Hepatocyte (in vitro differentiated cells): ENCODE results near the gene DAW1. TPM values are rescaled to one million over a fixed set of nuclear protein-coding genes. Genes with fewer than 3 reads are reported as not detected.

ENCODE experiments used
- DNase-seq: peaks from one replicate; pipeline ENCODE4 v3.0.0-alpha.2; 2016; ENCODE audit warnings: low spot score
- H2AFZ ChIP-seq: fragments of 200-600 bp; sonication (generic); 2 replicates; pipeline ENCODE4 v1.6.0; 2016; ENCODE audit warnings: antibody characterized with exemption, mild to moderate bottlenecking
- H3K27ac ChIP-seq: fragments of 200-600 bp; sonication (generic); 2 replicates; pipeline ENCODE4 v1.5.1; 2016; ENCODE audit warnings: mild to moderate bottlenecking
- H3K27me3 ChIP-seq: fragments of 200-600 bp; sonication (generic); 2 replicates; pipeline ENCODE4 v1.6.1; 2016
- H3K36me3 ChIP-seq: fragments of 200-600 bp; sonication (generic); replicated peaks from 2 replicates; pipeline ENCODE4 v1.5.1; 2016; ENCODE audit warnings: low read depth; ENCODE audit not compliant: insufficient read depth
- H3K4me1 ChIP-seq: fragments of 200-600 bp; sonication (generic); 2 replicates; pipeline ENCODE4 v1.5.1; 2016; ENCODE audit warnings: mild to moderate bottlenecking, moderate library complexity; ENCODE audit not compliant: insufficient read depth
- H3K4me2 ChIP-seq: fragments of 200-600 bp; sonication (generic); 2 replicates; pipeline ENCODE4 v1.6.0; 2016
- H3K4me3 ChIP-seq: fragments of 200-600 bp; sonication (generic); 2 replicates; pipeline ENCODE4 v1.5.1; 2016; ENCODE audit warnings: mild to moderate bottlenecking
- H3K79me2 ChIP-seq: fragments of 200-600 bp; sonication (generic); 2 replicates; pipeline ENCODE4 v1.6.0; 2017; ENCODE audit warnings: mild to moderate bottlenecking
- H3K9me2 ChIP-seq: fragments of 200-600 bp; sonication (generic); replicated peaks from 2 replicates; pipeline ENCODE4 v1.6.0; 2017; ENCODE audit warnings: mild to moderate bottlenecking; ENCODE audit not compliant: insufficient read depth
- H3K9me3 ChIP-seq: fragments of 200-600 bp; sonication (generic); 2 replicates; pipeline ENCODE4 v1.5.1; 2016; ENCODE audit warnings: low read depth, mild to moderate bottlenecking
- H4K20me1 ChIP-seq: fragments of 200-600 bp; sonication (generic); 2 replicates; pipeline ENCODE4 v1.6.0; 2016; ENCODE audit warnings: mild to moderate bottlenecking; ENCODE audit not compliant: insufficient read depth, poor library complexity, severe bottlenecking
- EZH2 ChIP-seq: fragments of 200-600 bp; sonication (generic); IDR thresholded peaks from 2 replicates; pipeline ENCODE4 v1.6.1; 2016; ENCODE audit warnings: antibody characterized with exemption, mild to moderate bottlenecking, borderline replicate concordance
- EZH2phosphoT487 ChIP-seq: fragments of 200-600 bp; sonication (generic); IDR thresholded peaks from one replicate; pipeline ENCODE4 v1.6.1; 2018; ENCODE audit warnings: antibody characterized with exemption, mild to moderate bottlenecking, low read depth, moderate library complexity; ENCODE audit not compliant: unreplicated experiment, severe bottlenecking
- WGBS: methylation state at CpG from one replicate; pipeline ENCODE4 v1.1.6; 2016; ENCODE audit warnings: low lambda C conversion rate; ENCODE audit errors: missing lambda C conversion rate; 5-methylcytosine and 5-hydroxymethylcytosine counted together
- polyA plus RNA-seq: library from polyadenylated mRNA; unstranded; fragments of >200 nt; fragmentation: Nextera tagmentation; extraction: Ambion mirVana; gene quantifications from 2 replicates; pipeline ENCODE4 v1.2.1, GENCODE V29; 2016
- total RNA-seq: library from RNA; depleted of rRNA; stranded (reverse); fragments of >200 nt; gene quantifications from 2 replicates; pipeline ENCODE4 v1.2.3, GENCODE V29; 2014
- TF ChIP-seq, protein P1 (sequence below): fragments of 200-600 bp; sonication (generic); IDR thresholded peaks from 2 replicates; pipeline ENCODE4 v1.5.1; 2016; ENCODE audit warnings: antibody characterized with exemption, mild to moderate bottlenecking; ENCODE audit not compliant: poor library complexity

Gene DAW1
- total and polyA plus RNA-seq, 2 experiments from 2014 or later, result 0.23 to 0.88 TPM

DNA sequence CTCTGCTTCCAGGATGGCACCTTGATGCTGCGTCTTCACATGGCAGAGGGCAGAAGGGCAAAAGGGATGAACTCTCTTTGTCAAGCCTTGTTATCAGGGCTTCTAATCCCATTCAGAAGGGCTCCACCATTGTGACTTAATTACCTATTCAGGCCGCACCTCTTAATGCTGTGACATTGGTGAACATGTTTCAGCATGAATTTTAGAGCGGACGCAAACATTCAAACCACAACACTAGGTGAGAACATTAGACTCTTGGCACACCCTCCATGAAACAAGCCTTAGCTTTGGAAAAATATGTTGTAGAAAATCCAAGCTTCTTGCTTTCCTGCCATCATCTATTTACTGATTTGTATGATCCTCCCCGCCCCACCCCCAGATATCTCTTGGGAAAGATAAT lies 17.9 kb downstream of the DAW1 start:
- TF ChIP-seq EZH2phosphoT487 (no peak), EZH2 (no peak)
- TF ChIP-seq, protein P1, sequence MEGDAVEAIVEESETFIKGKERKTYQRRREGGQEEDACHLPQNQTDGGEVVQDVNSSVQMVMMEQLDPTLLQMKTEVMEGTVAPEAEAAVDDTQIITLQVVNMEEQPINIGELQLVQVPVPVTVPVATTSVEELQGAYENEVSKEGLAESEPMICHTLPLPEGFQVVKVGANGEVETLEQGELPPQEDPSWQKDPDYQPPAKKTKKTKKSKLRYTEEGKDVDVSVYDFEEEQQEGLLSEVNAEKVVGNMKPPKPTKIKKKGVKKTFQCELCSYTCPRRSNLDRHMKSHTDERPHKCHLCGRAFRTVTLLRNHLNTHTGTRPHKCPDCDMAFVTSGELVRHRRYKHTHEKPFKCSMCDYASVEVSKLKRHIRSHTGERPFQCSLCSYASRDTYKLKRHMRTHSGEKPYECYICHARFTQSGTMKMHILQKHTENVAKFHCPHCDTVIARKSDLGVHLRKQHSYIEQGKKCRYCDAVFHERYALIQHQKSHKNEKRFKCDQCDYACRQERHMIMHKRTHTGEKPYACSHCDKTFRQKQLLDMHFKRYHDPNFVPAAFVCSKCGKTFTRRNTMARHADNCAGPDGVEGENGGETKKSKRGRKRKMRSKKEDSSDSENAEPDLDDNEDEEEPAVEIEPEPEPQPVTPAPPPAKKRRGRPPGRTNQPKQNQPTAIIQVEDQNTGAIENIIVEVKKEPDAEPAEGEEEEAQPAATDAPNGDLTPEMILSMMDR, result no peak
- no peak for DNase-seq

DNA sequence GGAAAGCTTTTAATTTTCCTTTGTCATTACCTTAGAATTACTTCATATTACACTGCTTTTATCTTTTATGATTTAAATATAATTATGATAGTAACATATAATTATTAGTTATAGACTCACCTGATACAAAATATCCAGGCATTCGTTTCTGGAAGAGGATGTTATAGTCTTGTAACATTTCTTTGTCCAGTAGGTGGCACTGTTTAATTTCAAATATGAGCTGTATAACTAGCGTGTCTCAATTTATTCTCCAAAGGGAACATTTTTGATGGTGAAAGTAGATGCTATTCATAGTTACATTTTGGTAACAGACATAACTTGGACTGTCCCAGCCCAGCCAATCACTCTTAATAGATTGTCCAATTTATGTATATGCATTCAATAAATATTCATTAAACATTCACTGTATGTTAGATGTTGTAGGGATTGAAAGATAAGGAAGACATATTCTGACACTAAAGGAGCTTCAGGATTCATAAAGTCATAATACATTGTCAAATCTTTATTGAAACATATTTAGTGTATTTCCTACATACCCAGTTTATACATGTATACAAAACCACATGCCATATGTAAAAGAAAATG lies 19.2 kb downstream of the DAW1 start:
- no peak overlapping the region for H3K4me3 ChIP-seq
- DNase-seq, result peak; percentile 79
- H3K27ac ChIP-seq, result no peak overlapping the region
- TF ChIP-seq EZH2, result no peak
- TF ChIP-seq, protein P1, result peak; percentile 74
- no peaks in the 10 kb centered on the region for H3K27me3 ChIP-seq
- WGBS, result 8% methylated on average over 2 of the region's 2 CpGs
- H4K20me1 ChIP-seq, result no peaks in the 10 kb centered on the region
- H3K79me2 ChIP-seq, result no peaks in the 10 kb centered on the region
- no peak overlapping the region for H3K4me2 ChIP-seq
- no peaks in the 10 kb centered on the region for H3K4me1 ChIP-seq
- H3K36me3 ChIP-seq, result no peaks in the 10 kb centered on the region
- no peaks in the 10 kb centered on the region for H3K9me3 ChIP-seq
- H3K9me2 ChIP-seq, result no peaks in the 10 kb centered on the region
- H2AFZ ChIP-seq, result no peak overlapping the region

More for the DNA sequence above, 17.9 kb downstream of the DAW1 start:
- no peak overlapping the region for H3K27ac ChIP-seq
- no peaks in the 10 kb centered on the region for H3K27me3 ChIP-seq
- no peak overlapping the region for H2AFZ ChIP-seq
- no peaks in the 10 kb centered on the region for H3K4me1 ChIP-seq
- 88% methylated on average over 5 of the region's 5 CpGs for WGBS
- H3K36me3 ChIP-seq, result no peaks in the 10 kb centered on the region
- no peaks in the 10 kb centered on the region for H3K9me3 ChIP-seq
- no peaks in the 10 kb centered on the region for H4K20me1 ChIP-seq
- no peak overlapping the region for H3K4me2 ChIP-seq
- no peak overlapping the region for H3K4me3 ChIP-seq
- H3K9me2 ChIP-seq, result no peaks in the 10 kb centered on the region
- H3K79me2 ChIP-seq, result no peaks in the 10 kb centered on the region

GRCh38 chr2:227891673-227892072 lies 20.2 kb downstream of the DAW1 start:
- Histone ChIP-seq H3K36me3 (no peaks in the 10 kb centered on the region), H3K9me3 (no peaks in the 10 kb centered on the region), H3K4me3 (no peak overlapping the region), H3K9me2 (no peaks in the 10 kb centered on the region), H2AFZ (no peak overlapping the region), H3K27ac (no peak overlapping the region), H3K27me3 (no peaks in the 10 kb centered on the region), H4K20me1 (no peaks in the 10 kb centered on the region), H3K4me1 (no peaks in the 10 kb centered on the region), H3K79me2 (no peaks in the 10 kb centered on the region), H3K4me2 (no peak overlapping the region)
- TF ChIP-seq EZH2 (no peak), EZH2phosphoT487 (no peak)
- TF ChIP-seq, protein P1, result no peak
- WGBS, result 85% methylated on average over 2 of the region's 2 CpGs
- no peak for DNase-seq

GRCh38 chr2:227903381-227903780 lies 31.9 kb downstream of the DAW1 start:
- Histone ChIP-seq H3K27ac (no peak overlapping the region), H3K9me3 (no peaks in the 10 kb centered on the region), H2AFZ (no peak overlapping the region), H3K27me3 (peaks cover 4% of the 10 kb centered on the region), H3K4me2 (no peak overlapping the region), H3K4me3 (no peak overlapping the region), H3K36me3 (no peaks in the 10 kb centered on the region), H3K79me2 (no peaks in the 10 kb centered on the region), H3K9me2 (no peaks in the 10 kb centered on the region), H3K4me1 (no peaks in the 10 kb centered on the region), H4K20me1 (no peaks in the 10 kb centered on the region)
- 87% methylated on average over 1 of the region's 2 CpGs for WGBS
- TF ChIP-seq, protein P1, result no peak
- no peak for TF ChIP-seq EZH2
- TF ChIP-seq EZH2phosphoT487, result no peak
- no peak for DNase-seq
